Measurements from ENCODE around the gene CCNK.

The CCNK gene

GRCh38 chr14:99516156-99516870 lies 35.1 kb downstream of the CCNK start:
- H3K4me3 ChIP-seq (ENCODE audit: low read depth, low read length) = no peak overlapping the region
- no peak for TF ChIP-seq CTCF (IDR thresholded peaks at IDR 0.05; ENCODE audit: low read depth, low read length)

- no peak overlapping the region for H3K4me3 ChIP-seq (ENCODE audit: low read depth, low read length)
- TF ChIP-seq CTCF (IDR thresholded peaks at IDR 0.05; ENCODE audit: low read depth, low read length) = no peak
Measured at GRCh38 chr14:99516871-99517642, 35.8 kb downstream of the CCNK start.

GRCh38 chr14:99517643-99518381 lies 36.6 kb downstream of the CCNK start:
- TF ChIP-seq CTCF (IDR thresholded peaks at IDR 0.05; ENCODE audit: low read depth, low read length) = no peak
- H3K4me3 ChIP-seq (ENCODE audit: low read depth, low read length) = no peak overlapping the region

GRCh38 chr14:99518441-99519346 lies 37.5 kb downstream of the CCNK start:
- H3K4me3 ChIP-seq (ENCODE audit: low read depth, low read length) = no peak overlapping the region
- peak; percentile 89 for TF ChIP-seq CTCF (IDR thresholded peaks at IDR 0.05; ENCODE audit: low read depth, low read length)

- no peak overlapping the region for H3K4me3 ChIP-seq (ENCODE audit: low read depth, low read length)
- no peak for TF ChIP-seq CTCF (IDR thresholded peaks at IDR 0.05; ENCODE audit: low read depth, low read length)
Measured at GRCh38 chr14:99519347-99519881, 38.2 kb downstream of the CCNK start.

GRCh38 chr14:99519931-99520421 lies 38.8 kb downstream of the CCNK start:
- H3K4me3 ChIP-seq (ENCODE audit: low read depth, low read length) = no peak overlapping the region
- TF ChIP-seq CTCF (IDR thresholded peaks at IDR 0.05; ENCODE audit: low read depth, low read length) = no peak
